Measurements from ENCODE around the gene PYGM. TPM values are rescaled to one million over a fixed set of nuclear protein-coding genes. Genes with fewer than 3 reads are reported as not detected.

PYGM gene
- total RNA-seq, 1 donor from 2014 or later, result 5.5 TPM

DNA sequence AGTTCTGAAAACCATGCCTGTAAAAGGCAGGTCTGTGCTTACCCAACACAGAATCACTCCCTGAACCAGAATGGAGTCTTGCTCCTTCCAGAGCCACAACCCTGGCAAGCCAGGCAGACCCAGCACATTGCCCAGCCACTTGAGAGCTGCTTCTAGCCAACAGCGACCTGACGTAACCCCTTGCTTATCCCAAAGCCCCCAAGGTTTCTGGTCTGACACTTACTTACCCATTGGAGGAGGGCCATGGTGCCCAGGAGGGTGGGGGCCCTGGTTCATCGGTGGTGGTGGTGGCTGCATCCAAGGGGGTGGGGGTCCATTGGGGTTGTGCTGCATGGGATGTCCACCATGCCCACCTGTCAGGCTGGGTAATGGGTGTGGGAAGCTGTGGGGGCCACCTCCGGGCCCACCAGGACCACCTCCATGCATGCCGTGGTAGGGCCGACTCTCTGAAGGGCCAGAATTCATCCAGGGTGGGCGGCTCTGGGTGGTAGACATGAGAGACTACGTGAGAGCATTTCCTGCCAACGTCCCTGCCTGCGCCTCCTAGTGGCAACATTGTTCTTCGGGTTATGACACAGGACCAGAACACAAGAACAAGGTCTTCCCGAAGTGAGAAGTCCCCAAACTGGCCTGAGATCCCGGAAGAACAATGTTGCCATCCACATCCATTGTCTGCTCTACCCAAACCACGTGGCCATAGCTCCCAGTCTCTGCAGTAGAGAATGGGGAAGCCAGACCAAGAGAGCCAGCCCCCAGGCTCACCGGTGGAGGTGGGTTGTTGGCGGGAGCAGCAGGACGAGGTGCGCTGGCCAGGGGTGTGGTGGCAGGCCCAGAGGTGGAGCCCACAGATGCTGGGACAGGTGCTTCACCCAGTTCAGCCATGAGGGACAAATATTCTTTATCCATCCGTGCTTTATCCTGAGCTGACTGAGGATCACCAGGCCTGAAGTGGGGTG is 7.8 kb upstream of the PYGM start:
- Mint-ChIP-seq H3K4me1 (ENCODE audit: low read depth, unreplicated experiment) (peaks cover 18% of the 10 kb centered on the region), H3K27me3 (ENCODE audit: unreplicated experiment) (peaks cover 3% of the 10 kb centered on the region), H3K4me3 (ENCODE audit: unreplicated experiment) (no peak overlapping the region), H3K9me3 (ENCODE audit: unreplicated experiment) (peaks cover 2% of the 10 kb centered on the region), H3K36me3 (ENCODE audit: unreplicated experiment) (peaks cover 6% of the 10 kb centered on the region), H3K27ac (ENCODE audit: unreplicated experiment) (no peak overlapping the region)
- TF ChIP-seq, protein P1, sequence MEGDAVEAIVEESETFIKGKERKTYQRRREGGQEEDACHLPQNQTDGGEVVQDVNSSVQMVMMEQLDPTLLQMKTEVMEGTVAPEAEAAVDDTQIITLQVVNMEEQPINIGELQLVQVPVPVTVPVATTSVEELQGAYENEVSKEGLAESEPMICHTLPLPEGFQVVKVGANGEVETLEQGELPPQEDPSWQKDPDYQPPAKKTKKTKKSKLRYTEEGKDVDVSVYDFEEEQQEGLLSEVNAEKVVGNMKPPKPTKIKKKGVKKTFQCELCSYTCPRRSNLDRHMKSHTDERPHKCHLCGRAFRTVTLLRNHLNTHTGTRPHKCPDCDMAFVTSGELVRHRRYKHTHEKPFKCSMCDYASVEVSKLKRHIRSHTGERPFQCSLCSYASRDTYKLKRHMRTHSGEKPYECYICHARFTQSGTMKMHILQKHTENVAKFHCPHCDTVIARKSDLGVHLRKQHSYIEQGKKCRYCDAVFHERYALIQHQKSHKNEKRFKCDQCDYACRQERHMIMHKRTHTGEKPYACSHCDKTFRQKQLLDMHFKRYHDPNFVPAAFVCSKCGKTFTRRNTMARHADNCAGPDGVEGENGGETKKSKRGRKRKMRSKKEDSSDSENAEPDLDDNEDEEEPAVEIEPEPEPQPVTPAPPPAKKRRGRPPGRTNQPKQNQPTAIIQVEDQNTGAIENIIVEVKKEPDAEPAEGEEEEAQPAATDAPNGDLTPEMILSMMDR (IDR thresholded peaks at IDR 0.05; ENCODE audit: partially characterized antibody, unreplicated experiment), result peak; percentile 93
- DNase-seq, result peak; percentile 90

DNA sequence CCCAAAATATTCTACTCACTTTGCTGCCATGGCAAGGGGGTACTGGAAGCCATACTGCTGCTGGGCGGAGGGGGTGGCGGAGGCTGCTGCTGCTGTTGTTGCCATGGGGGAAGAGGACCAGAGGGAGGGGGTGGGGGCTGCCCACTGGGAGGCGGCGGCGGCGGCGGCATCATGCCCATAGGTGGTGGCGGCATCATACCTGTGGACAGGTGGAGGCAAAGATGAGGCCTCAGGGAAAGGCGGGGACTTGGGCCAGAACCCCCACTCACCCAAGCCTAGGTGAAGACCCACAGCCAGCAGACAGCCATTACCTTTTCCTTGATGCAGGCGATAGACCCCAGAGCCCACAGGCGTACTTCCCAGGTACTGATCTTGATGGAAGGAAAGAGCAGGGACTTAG is 7.1 kb upstream of the PYGM start:
- TF ChIP-seq, protein P1 (IDR thresholded peaks at IDR 0.05; ENCODE audit: partially characterized antibody, unreplicated experiment), result no peak
- no peak for DNase-seq
- Mint-ChIP-seq H3K27me3 (ENCODE audit: unreplicated experiment) (peaks cover 4% of the 10 kb centered on the region), H3K27ac (ENCODE audit: unreplicated experiment) (no peak overlapping the region), H3K9me3 (ENCODE audit: unreplicated experiment) (peaks cover 6% of the 10 kb centered on the region), H3K4me3 (ENCODE audit: unreplicated experiment) (no peak overlapping the region), H3K36me3 (ENCODE audit: unreplicated experiment) (peaks cover 6% of the 10 kb centered on the region), H3K4me1 (ENCODE audit: low read depth, unreplicated experiment) (peaks cover 16% of the 10 kb centered on the region)

DNA sequence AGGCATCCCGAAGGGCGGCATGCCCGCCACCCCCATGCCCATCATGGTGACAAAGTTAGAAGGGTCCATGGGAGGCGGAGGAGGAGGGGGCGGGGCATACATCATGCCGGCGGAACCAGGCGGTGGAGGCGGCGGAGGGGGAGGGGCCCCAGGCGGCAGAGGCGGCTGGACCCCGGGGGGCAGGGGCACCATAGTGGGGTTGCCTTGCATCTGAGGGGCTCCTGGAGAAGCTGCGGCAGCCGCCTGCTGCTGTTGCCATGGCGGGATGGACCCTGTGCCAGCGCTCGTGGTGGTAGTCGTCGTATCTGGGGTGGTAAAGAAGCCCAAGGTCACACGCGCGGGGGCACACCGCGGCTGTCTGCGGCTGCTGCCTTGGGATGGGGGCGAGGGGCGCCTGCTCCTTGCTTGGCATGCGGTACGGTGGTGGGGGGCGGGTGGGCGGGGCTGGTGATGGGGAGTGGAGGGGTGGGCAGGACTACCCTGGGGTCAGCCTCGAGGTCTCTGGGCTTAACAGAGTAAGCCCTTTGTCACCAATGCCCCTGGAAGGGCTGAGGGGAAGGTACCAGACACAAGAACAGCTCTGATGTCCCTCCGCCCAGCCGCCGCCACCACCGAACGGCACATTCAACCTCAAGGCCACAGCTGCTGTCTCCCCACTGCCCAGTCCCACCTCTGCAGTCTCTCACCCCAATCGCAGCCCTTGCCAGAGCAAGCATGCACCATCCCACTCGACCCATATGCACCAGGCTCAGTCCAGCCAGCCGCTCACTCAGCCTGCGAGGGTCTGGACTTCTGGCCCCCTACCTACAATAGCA is 6.3 kb upstream of the PYGM start:
- no peak overlapping the region for H3K27ac Mint-ChIP-seq (ENCODE audit: unreplicated experiment)
- peaks cover 4% of the 10 kb centered on the region for H3K27me3 Mint-ChIP-seq (ENCODE audit: unreplicated experiment)
- H3K9me3 Mint-ChIP-seq (ENCODE audit: unreplicated experiment), result peaks cover 6% of the 10 kb centered on the region
- H3K36me3 Mint-ChIP-seq (ENCODE audit: unreplicated experiment), result peaks cover 6% of the 10 kb centered on the region
- no peak for DNase-seq
- TF ChIP-seq, protein P1 (IDR thresholded peaks at IDR 0.05; ENCODE audit: partially characterized antibody, unreplicated experiment), result no peak
- no peak overlapping the region for H3K4me3 Mint-ChIP-seq (ENCODE audit: unreplicated experiment)
- peaks cover 15% of the 10 kb centered on the region for H3K4me1 Mint-ChIP-seq (ENCODE audit: low read depth, unreplicated experiment)

DNA sequence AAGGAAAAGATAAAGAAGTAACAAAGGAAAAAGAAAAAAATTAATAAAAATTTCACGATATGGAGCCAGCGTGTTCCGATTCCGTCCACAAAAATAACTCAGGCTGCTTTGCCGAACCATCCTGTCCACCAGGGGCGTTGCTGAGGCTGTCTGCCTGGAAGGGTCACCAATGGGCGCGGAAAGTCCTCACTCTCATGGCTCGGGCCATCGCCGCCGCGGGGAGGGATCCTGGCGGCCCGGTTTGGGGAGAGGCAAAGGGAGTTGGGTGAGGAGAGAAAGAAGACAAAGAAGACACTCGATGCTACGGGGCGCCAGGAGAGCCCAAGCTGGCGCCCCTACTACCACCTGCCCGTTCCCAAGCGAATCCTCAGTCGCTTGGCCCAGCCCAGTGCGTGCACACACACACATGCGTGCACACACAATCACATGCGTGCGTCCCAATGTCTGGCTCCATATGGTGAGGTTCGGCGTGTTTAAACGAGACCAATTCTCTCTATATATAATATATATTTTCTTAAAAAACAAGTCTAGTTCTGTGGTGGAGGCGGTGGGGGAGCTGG is 5.6 kb upstream of the PYGM start:
- peaks cover 15% of the 10 kb centered on the region for H3K4me1 Mint-ChIP-seq (ENCODE audit: low read depth, unreplicated experiment)
- H3K9me3 Mint-ChIP-seq (ENCODE audit: unreplicated experiment), result peaks cover 7% of the 10 kb centered on the region
- DNase-seq, result peak; percentile 50
- TF ChIP-seq, protein P1 (IDR thresholded peaks at IDR 0.05; ENCODE audit: partially characterized antibody, unreplicated experiment), result no peak
- H3K27me3 Mint-ChIP-seq (ENCODE audit: unreplicated experiment), result peaks cover 4% of the 10 kb centered on the region
- H3K27ac Mint-ChIP-seq (ENCODE audit: unreplicated experiment), result no peak overlapping the region
- H3K4me3 Mint-ChIP-seq (ENCODE audit: unreplicated experiment), result no peak overlapping the region
- H3K36me3 Mint-ChIP-seq (ENCODE audit: unreplicated experiment), result peaks cover 6% of the 10 kb centered on the region
